GM23338 (cell line): ENCODE data around the gene TACC3. TPM values are rescaled to one million over a fixed set of nuclear protein-coding genes. Genes with fewer than 3 reads are reported as not detected.

Experiments used
- ATAC-seq: fragments of 200-7000 bp; cut with Tn5 transposase; 3 replicates; pipeline ENCODE4 v1.9.1; 2020
- DNase-seq: peaks from one replicate; pipeline ENCODE4 v3.0.0-alpha.2; 2015; ENCODE audit warnings: low spot score
- H2AFZ ChIP-seq: fragments of 200-600 bp; sonication (generic); 2 replicates; pipeline ENCODE4 v1.8.0; 2016; ENCODE audit warnings: antibody characterized with exemption, mild to moderate bottlenecking, moderate library complexity
- H3F3A ChIP-seq: fragments of 200-600 bp; sonication (generic); replicated peaks from 2 replicates; pipeline ENCODE4 v1.8.0; 2017; ENCODE audit warnings: antibody characterized with exemption, mixed run types, low read depth
- H3K27ac ChIP-seq: fragments of 200-600 bp; sonication (generic); 2 replicates; pipeline ENCODE4 v1.6.1; 2016; ENCODE audit warnings: low read depth
- H3K27me3 ChIP-seq: fragments of 200-600 bp; sonication (generic); 2 replicates; pipeline ENCODE4 v1.8.0; 2016; ENCODE audit warnings: mild to moderate bottlenecking, mixed run types, moderate library complexity; ENCODE audit not compliant: insufficient read depth
- H3K36me3 ChIP-seq: fragments of 200-600 bp; sonication (generic); 2 replicates; pipeline ENCODE4 v1.8.0; 2016; ENCODE audit warnings: mild to moderate bottlenecking; ENCODE audit not compliant: insufficient read depth
- H3K4me1 ChIP-seq: fragments of 200-600 bp; sonication (generic); 2 replicates; pipeline ENCODE4 v1.8.0; 2016; ENCODE audit warnings: mild to moderate bottlenecking, moderate library complexity; ENCODE audit not compliant: insufficient read depth
- H3K4me2 ChIP-seq: fragments of 200-600 bp; sonication (generic); 2 replicates; pipeline ENCODE4 v1.7.1; 2017; ENCODE audit warnings: mixed run types
- H3K4me3 ChIP-seq: fragments of 200-600 bp; sonication (generic); 2 replicates; pipeline ENCODE4 v1.6.1; 2016; ENCODE audit warnings: mixed run types
- H3K79me2 ChIP-seq: fragments of 200-600 bp; sonication (generic); replicated peaks from 2 replicates; pipeline ENCODE4 v1.8.0; 2017; ENCODE audit warnings: mild to moderate bottlenecking; ENCODE audit not compliant: insufficient read depth
- H3K9me2 ChIP-seq: fragments of 200-600 bp; sonication (generic); 2 replicates; pipeline ENCODE4 v1.8.0; 2017; ENCODE audit not compliant: insufficient read depth
- H4K20me1 ChIP-seq: fragments of 200-600 bp; sonication (generic); replicated peaks from 2 replicates; pipeline ENCODE4 v1.8.0; 2017; ENCODE audit warnings: mild to moderate bottlenecking; ENCODE audit not compliant: insufficient read depth
- H3K27ac Mint-ChIP-seq: 2 replicates; pipeline ENCODE4 v1.8.0; 2020; ENCODE audit warnings: inconsistent platforms, mild to moderate bottlenecking, moderate library complexity, mixed read lengths
- H3K27me3 Mint-ChIP-seq: 3 replicates; pipeline ENCODE4 v1.8.0; 2022; ENCODE audit warnings: low read depth, mild to moderate bottlenecking, moderate library complexity, mixed read lengths, inconsistent platforms; ENCODE audit not compliant: insufficient read depth, poor library complexity
- H3K36me3 Mint-ChIP-seq: 3 replicates; pipeline ENCODE4 v1.8.0; 2021; ENCODE audit warnings: low read depth, mild to moderate bottlenecking, inconsistent platforms, moderate library complexity, mixed read lengths
- H3K4me1 Mint-ChIP-seq: 3 replicates; pipeline ENCODE4 v1.8.0; 2020; ENCODE audit warnings: mild to moderate bottlenecking, inconsistent platforms, mixed read lengths
- H3K4me3 Mint-ChIP-seq: 3 replicates; pipeline ENCODE4 v1.8.0; 2021; ENCODE audit warnings: moderate library complexity, mild to moderate bottlenecking, inconsistent platforms, mixed read lengths
- H3K9me3 Mint-ChIP-seq: 3 replicates; pipeline ENCODE4 v1.8.0; 2020; ENCODE audit warnings: moderate library complexity, mild to moderate bottlenecking, inconsistent platforms, mixed read lengths
- CREB1 ChIP-seq: fragments of 250-450 bp; sonication (Bioruptor Pico); IDR thresholded peaks from 2 replicates; pipeline ENCODE4 v1.5.0; 2020; ENCODE audit warnings: low read depth, mild to moderate bottlenecking, moderate library complexity
- CTCF ChIP-seq, 2 experiments: fragments of 200-600 bp in 1 of 2; sonication (generic) in 1 of 2; conservative IDR thresholded peaks; 2 replicates each; pipeline versions ENCODE4 v1.5.1 to v1.6.1; 2016 to 2017; ENCODE audit warnings: antibody characterized with exemption in 2 of 2, low read depth in 2 of 2, mild to moderate bottlenecking in 2 of 2, moderate library complexity in 1 of 2
- ETS1 ChIP-seq: IDR thresholded peaks from 2 replicates; pipeline ENCODE4 v1.6.1; 2016; ENCODE audit warnings: antibody characterized with exemption
- EZH2 ChIP-seq: fragments of 200-600 bp; sonication (generic); IDR thresholded peaks from one replicate; pipeline ENCODE4 v1.8.0; 2017; ENCODE audit warnings: antibody characterized with exemption, mild to moderate bottlenecking, low read depth; ENCODE audit not compliant: unreplicated experiment
- EZH2phosphoT487 ChIP-seq: fragments of 200-600 bp; sonication (generic); IDR thresholded peaks from one replicate; pipeline ENCODE4 v1.8.1; 2018; ENCODE audit warnings: antibody characterized with exemption; ENCODE audit not compliant: unreplicated experiment
- JUNB ChIP-seq: IDR thresholded peaks from one replicate; pipeline ENCODE4 v1.6.1; 2016; ENCODE audit warnings: antibody characterized with exemption; ENCODE audit not compliant: unreplicated experiment
- NANOG ChIP-seq: IDR thresholded peaks from 2 replicates; pipeline ENCODE4 v1.6.1; 2016; ENCODE audit warnings: antibody characterized with exemption, borderline replicate concordance
- POLR2AphosphoS5 ChIP-seq: IDR thresholded peaks from 2 replicates; pipeline ENCODE4 v1.6.1; 2016; ENCODE audit warnings: antibody characterized with exemption, low read depth
- REST ChIP-seq: IDR thresholded peaks from one replicate; pipeline ENCODE4 v1.6.1; 2018; ENCODE audit warnings: antibody characterized with exemption; ENCODE audit not compliant: unreplicated experiment
- STAT1 ChIP-seq: IDR thresholded peaks from one replicate; pipeline ENCODE4 v1.6.1; 2016; ENCODE audit warnings: antibody characterized with exemption; ENCODE audit not compliant: unreplicated experiment
- ZNF114 ChIP-seq: fragments of 250-450 bp; sonication (Bioruptor Pico); IDR thresholded peaks from 2 replicates; pipeline ENCODE4 v1.5.0; 2020; ENCODE audit warnings: mild to moderate bottlenecking, moderate library complexity
- ZNF331 ChIP-seq: fragments of 250-450 bp; sonication (Bioruptor Pico); IDR thresholded peaks from 2 replicates; pipeline ENCODE4 v1.5.0; 2020; ENCODE audit warnings: low read depth, mild to moderate bottlenecking, moderate library complexity
- ZNF462 ChIP-seq: fragments of 250-450 bp; sonication (Bioruptor Pico); IDR thresholded peaks from 2 replicates; pipeline ENCODE4 v1.5.0; 2020; ENCODE audit warnings: mild to moderate bottlenecking, moderate library complexity
- polyA plus RNA-seq: library from polyadenylated mRNA; unstranded; fragments of >200 nt; fragmentation: Nextera tagmentation; extraction: Ambion mirVana; gene quantifications from 2 replicates; pipeline ENCODE4 v1.2.1, GENCODE V29; 2016
- total RNA-seq: library from RNA; depleted of rRNA; stranded (reverse); fragments of >200 nt; shearing (Covaris generic); gene quantifications from 2 replicates; pipeline ENCODE4 v1.2.3, GENCODE V29; 2014

The TACC3 gene
- total and polyA plus RNA-seq, 2 experiments from 2014 or later = 120 TPM

GRCh38 chr4:1722551-1723118 is 1.3 kb downstream of the TACC3 start:
- Histone ChIP-seq H3K27me3 (no peaks in the 10 kb centered on the region), H3K79me2 (peaks cover 53% of the 10 kb centered on the region), H3K4me2 (peak overlapping the region; percentile 95), H3K27ac (no peak overlapping the region; the same call in 1 of the 2 replicates), H3K4me3 (peak overlapping the region; percentile 95), H3K4me1 (peaks cover 12% of the 10 kb centered on the region; the same call in 1 of the 2 replicates), H3K36me3 (peaks cover 31% of the 10 kb centered on the region), H4K20me1 (peaks cover 35% of the 10 kb centered on the region), H3F3A (peaks cover 26% of the 10 kb centered on the region), H2AFZ (no peak overlapping the region), H3K9me2 (no peaks in the 10 kb centered on the region)
- H3K36me3 Mint-ChIP-seq = peaks cover 55% of the 10 kb centered on the region
- H3K27ac Mint-ChIP-seq = peak overlapping the region; percentile 94
- ATAC-seq (no peak), DNase-seq (no peak)
- peaks cover 19% of the 10 kb centered on the region for H3K27me3 Mint-ChIP-seq
- no peaks in the 10 kb centered on the region; the same call in 2 of the 3 replicates for H3K9me3 Mint-ChIP-seq
- H3K4me1 Mint-ChIP-seq = peaks cover 20% of the 10 kb centered on the region
- peak overlapping the region; percentile 97 for H3K4me3 Mint-ChIP-seq
- TF ChIP-seq ETS1 = no peak
- TF ChIP-seq POLR2AphosphoS5 = no peak
- TF ChIP-seq ZNF462 (CRISPR knock-in tag) = no peak
- no peak for TF ChIP-seq ZNF331 (CRISPR knock-in tag)
- TF ChIP-seq STAT1 = no peak
- no peak for TF ChIP-seq REST
- TF ChIP-seq EZH2 = no peak
- TF ChIP-seq JUNB = no peak
- no peak for TF ChIP-seq CTCF (conservative IDR thresholded peaks at IDR 0.05; ENCODE audit: low read depth in 2 of 2)
- no peak for TF ChIP-seq NANOG
- TF ChIP-seq ZNF114 (CRISPR knock-in tag) = no peak
- TF ChIP-seq CREB1 (CRISPR knock-in tag) = no peak
- no peak for TF ChIP-seq EZH2phosphoT487
